Caki2 (cell line): ENCODE measurements around the gene KLHL41. TPM values are rescaled to one million over a fixed set of nuclear protein-coding genes. Genes with fewer than 3 reads are reported as not detected.
A peak's percentile ranks its signal among the peaks of the same experiment; 100 is the strongest.

ENCODE experiments used
- DNase-seq: peaks from one replicate; pipeline ENCODE4 v3.0.0-alpha.2; 2015; ENCODE audit warnings: low read depth
- in situ Hi-C: cut with HindIII; loops from 2 replicates; pipeline ENCODE4 v1.10.0; 2016; ENCODE audit warnings: low sequenced_read_pairs, low pct_unique_long_range_greater_than_20kb, mixed read lengths
- total RNA-seq: library from RNA; depleted of rRNA; stranded (reverse); fragments of >200 nt; shearing (Covaris generic); gene quantifications from 2 replicates; pipeline ENCODE4 v1.2.3, GENCODE V29; 2014; ENCODE audit warnings: low replicate concordance; rRNA removed

The KLHL41 gene
- not detected in 2 replicates for total RNA-seq

DNA sequence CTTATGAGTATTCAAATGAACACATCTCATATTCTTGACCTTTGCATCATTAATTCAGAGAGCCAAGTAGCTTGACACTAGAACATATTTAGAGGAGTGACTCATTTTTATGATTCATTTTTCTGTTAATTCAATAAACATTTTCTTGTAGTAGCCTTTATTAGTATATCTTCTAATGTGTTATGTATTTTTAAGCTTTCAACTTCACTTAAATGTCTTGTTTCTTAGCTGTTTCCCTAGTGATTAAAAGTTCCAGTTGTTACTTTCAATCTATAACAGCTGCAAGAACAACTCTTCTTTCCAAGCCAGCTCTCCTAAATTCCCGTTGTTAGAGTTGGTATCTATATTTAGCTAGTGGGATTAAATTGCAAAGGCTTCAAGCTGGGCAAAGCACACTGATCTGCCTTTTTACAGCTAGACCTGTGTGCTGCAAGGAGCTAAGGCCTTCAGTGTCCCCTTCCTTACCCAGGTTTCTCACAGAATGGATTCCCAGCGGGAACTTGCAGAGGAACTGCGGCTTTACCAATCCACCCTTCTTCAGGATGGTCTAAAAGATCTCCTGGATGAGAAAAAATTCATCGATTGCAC, at the start of gene KLHL41:
KLHL41 (plus strand) TSS at position 405 of the 588 bp plus-strand sequence; CDS start at position 482, 77 bp downstream.
- no peak for DNase-seq
- in situ Hi-C loops = no loop called here

GRCh38 chr2:169461143-169461542, 48.4 kb upstream of the KLHL41 start:
- in situ Hi-C loops = no loop called here
- no peak for DNase-seq

DNA sequence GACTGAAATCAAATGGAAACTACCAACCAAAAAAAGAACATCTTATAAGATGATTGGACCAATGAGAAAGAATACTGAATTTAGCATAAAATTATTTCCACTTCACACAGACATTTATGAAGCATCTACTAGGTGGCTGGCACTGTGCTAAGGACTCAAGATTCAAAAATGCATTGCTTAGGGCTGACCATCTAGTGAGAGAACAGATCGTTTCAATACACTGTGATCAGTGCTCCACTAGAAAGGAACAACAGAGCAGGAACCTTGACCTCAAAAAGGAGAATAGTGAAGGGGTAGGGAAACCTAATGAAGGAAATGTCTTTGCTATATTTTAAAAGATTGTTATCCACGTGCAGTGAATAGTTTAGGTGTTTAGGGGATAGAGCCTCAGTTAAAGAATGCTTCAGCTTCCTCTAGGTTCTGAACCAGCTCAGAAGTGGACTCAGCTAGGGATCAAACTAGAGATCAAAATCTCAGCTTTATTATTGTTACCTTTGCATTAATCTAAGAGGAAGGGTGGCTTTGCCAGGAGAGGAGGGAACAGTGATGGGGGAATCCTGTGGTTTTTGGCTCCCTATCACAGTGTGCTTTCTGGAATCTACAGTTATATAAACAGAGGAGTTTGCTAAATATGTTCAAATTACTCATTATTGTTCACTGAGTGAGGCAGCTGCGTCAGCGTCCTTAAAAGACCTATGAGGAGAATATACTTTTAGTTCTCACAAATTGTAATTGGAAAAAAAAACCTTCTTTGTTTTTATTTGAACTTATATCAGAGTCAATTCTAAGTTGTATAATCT, 46.4 kb upstream of the KLHL41 start:
- no peak for DNase-seq

GRCh38 chr2:169464466-169464865, 45.0 kb upstream of the KLHL41 start:
- DNase-seq = no peak
- in situ Hi-C loops = no loop called here

More for the DNA sequence above, 46.4 kb upstream of the KLHL41 start:
- in situ Hi-C loops = no loop called here

DNA sequence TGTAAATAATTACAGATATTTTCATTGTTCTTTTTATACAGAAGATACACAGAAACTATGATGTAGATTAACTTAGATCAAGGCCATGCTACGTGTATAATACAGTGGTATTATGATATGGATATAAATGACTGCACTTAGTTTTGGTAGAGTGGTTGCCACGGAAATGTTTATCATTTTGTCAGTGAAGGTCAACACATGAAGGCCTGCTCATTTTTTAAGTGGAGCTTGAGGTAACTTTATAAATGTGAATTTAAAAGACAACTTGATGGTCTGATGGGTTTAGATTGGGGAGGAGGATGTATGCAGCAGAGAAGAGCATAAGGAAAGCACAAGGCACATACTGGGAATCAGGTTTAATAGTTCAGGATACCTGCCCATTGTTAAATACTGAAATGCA, 44.6 kb upstream of the KLHL41 start:
- no peak for DNase-seq
- in situ Hi-C loops = no loop called here

GRCh38 chr2:169468841-169469240, 40.7 kb upstream of the KLHL41 start:
- in situ Hi-C loops = no loop called here

DNA sequence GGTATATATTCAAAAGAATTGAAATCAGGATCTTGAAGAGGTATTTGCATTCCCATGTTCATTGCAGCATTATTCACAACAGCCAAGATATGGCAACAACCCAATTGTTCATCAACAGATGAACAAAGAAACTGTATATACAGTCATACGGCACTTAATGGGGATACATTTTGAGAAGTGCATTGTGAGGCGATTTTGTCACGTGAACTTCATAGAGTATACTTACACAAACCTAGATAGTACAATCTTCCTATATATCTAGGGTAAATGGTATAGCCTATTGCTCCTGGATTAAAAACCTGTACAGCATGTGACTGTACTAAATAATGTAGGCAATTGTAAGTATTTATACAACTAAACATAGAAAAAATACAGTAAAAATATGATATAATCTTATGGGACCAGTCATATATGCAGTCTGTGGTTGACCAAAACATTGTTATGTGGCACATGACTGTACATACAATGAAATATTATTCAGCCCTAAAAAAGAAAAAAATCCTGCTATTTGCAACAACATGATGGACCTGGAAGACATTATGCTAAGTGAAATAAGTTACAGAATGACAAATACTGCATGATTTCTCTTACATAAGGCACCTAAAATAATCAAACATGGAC, 39.4 kb upstream of the KLHL41 start:
- in situ Hi-C loops = no loop called here

More at GRCh38 chr2:169468841-169469240, 40.7 kb upstream of the KLHL41 start:
- no peak for DNase-seq

GRCh38 chr2:169472249-169472648, 37.3 kb upstream of the KLHL41 start:
- DNase-seq = no peak
- in situ Hi-C loops = no loop called here

More for the DNA sequence above, 39.4 kb upstream of the KLHL41 start:
- no peak for DNase-seq

DNA sequence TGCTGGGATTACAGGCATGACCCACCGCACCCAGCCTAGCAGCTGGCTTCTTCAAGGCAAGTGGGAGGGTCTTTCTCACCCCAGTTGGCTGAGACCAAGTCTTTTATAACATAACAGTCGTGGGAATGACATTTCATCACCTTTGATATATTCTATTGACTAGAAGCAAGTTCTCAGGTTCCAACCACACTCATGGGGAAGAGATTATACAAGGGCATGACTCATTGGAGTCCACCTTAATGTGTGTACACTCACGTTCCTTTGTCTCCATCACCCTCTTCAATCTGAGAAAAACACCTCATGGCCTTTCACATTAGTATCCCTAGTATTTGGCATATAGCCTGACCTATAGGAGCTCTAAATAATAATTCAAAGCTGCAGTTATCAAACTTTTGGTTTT, 33.0 kb upstream of the KLHL41 start:
- in situ Hi-C loops = no loop called here
- no peak for DNase-seq

GRCh38 chr2:169478339-169478738, 31.2 kb upstream of the KLHL41 start:
- no peak for DNase-seq
- in situ Hi-C loops = no loop called here

- in situ Hi-C loops = no loop called here
- DNase-seq = no peak
Measured at GRCh38 chr2:169478745-169479256, 30.7 kb upstream of the KLHL41 start.

- in situ Hi-C loops = no loop called here
- DNase-seq = peak; percentile 74
Measured at GRCh38 chr2:169479257-169480078, 30.0 kb upstream of the KLHL41 start, which contains the start of gene BBS5. Gene BBS5 (plus strand): TSS chr2:169479494. CDS start chr2:169479554, 60 bp downstream.

DNA sequence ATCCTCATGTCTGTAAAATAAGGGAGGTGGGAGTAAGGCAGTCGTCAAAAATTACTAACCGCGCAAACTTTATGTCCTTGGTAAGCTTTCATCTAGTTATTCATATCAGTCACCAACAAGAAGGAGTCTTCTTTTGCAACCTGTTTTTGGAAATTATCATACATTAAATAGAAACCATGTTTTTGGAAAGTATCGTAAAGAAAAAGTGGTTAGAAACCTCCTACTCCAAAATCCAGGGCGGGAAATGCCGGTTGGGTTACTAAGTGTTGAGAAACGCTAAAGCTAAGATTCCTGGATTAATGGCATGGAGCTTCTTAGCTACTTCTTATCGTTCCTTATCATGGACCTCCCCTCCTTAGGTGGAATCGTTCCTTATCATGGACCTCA, 29.4 kb upstream of the KLHL41 start:
- in situ Hi-C loops = no loop called here
- DNase-seq = peak; percentile 8

DNA sequence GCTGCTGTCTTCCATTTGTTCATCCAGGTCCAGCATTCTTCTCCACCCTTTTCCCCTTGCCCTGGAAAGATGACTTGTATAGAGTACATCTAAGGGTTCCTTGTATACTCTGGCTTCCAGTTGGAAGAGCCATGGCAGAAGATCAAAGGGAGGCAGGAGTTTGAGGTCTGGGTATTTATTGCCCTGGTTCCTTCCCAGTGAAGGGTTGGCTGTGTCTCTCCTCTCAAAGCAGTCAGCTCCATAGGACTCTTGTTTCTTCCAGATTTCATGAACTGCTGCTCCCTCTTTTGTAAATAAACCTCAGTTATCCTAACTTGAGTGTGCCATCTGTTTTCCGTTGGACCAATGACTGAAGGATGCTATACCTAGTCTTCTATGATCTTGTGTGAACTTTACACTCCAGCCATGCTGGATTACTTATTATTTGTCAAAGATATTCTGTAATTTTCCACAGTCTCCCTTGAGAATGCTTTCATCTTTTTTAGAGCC, 23.8 kb upstream of the KLHL41 start:
- in situ Hi-C loops = no loop called here
- no peak for DNase-seq

GRCh38 chr2:169486487-169486886, 23.0 kb upstream of the KLHL41 start:
- in situ Hi-C loops = no loop called here
- no peak for DNase-seq

GRCh38 chr2:169490834-169491233, 18.7 kb upstream of the KLHL41 start:
- in situ Hi-C loops = no loop called here
- no peak for DNase-seq

- in situ Hi-C loops = no loop called here
- DNase-seq = no peak
Measured at GRCh38 chr2:169491378-169491777, 18.1 kb upstream of the KLHL41 start.

DNA sequence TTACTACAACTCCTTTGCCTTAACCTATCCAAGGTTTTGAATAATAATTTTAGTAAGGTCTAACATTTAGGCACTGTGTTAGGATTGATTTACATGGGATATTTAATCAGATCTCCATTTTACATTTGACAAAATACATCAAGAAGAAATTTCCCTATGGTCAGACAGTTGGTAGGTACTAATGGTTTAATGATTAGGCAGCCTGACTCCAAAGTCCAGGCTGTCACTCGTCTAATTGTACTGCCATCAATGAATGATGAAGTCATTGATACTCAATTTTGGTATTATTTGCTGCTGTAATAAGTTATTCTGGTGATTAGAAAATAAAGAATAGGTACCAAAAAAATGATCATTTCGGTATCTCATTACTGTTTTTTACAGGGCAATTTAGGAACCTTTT, 16.1 kb upstream of the KLHL41 start:
- DNase-seq = no peak
- in situ Hi-C loops = no loop called here
